NCI-H2227 treated with DMSO at 0.1 percent for 48 hours (cell line): ENCODE results near the gene PTPN1.
"Not testable (repeated sequence)": the region's sequence is repeated elsewhere in the genome, so short reads cannot be mapped to it uniquely, and the experiment has no call there.

Experiments
- DNase-seq: peaks from one replicate; lab custom pipeline; 2025; lab: John Stamatoyannopoulos, UW

Gene PTPN1

GRCh38 chr20:50509923-50510705 lies at the start of gene PTPN1:
PTPN1 (plus strand) TSS chr20:50510383; CDS start chr20:50510528, 145 bp downstream.
- peak; percentile 96 for DNase-seq

GRCh38 chr20:50460608-50461267 lies 49.4 kb upstream of the PTPN1 start:
- peak; percentile 31 for DNase-seq

GRCh38 chr20:50462093-50462690 lies 48.0 kb upstream of the PTPN1 start:
- no peak for DNase-seq

DNA sequence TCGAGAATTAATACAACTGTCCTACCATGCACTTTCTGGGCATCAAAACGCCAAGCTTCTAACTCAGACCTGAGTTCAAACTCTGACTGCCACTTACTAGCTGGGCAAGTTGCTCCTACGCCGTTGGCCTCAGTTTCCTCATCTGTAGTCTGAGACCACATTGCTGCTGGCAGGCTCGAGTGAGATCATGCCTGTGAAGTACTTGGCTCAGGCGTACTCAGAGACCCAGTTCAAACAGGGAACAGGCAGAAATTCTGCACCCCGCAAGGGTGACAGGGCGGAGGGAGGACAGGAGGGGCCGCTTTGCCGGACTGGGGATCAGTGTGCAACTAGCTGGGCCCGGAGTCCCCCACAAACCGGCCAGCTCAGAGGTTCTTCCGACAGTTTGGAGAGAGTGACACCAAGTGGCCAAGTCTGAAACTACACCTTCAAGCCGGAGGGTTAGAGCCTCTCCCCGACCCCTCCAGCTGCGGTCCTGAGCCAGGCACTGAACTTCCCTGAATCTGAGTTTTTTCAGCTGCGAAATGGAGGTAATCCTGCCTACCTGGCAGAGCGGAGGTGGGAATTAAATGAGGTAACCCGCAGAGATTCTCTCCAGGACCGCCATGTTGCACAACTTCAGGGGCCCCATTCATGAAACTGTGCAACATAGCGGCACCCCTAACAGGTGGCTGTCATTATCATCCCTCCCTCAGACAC lies 46.0 kb upstream of the PTPN1 start:
- DNase-seq, result peak; percentile 21

GRCh38 chr20:50464725-50465650 lies 45.2 kb upstream of the PTPN1 start:
- DNase-seq, result no peak

DNA sequence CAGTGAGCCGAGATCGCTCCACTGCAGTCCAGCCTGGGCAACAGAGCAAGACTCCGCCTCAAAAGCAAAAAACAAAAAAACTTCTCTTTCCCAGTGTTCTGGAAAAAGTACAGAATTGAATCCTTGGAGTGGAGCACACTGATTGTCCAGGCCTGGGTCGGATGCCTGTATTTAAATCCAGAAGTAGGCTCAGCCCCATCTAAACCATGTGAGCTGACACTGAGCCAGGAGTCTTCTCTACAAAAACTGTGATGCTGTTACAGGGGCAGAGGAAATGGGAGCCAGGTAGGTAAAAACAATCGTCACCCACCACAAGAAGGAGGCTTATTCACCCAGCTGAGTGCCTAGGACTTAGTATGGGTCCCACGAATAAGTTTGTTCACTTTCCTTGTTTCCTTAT lies 43.0 kb upstream of the PTPN1 start:
- no peak for DNase-seq

DNA sequence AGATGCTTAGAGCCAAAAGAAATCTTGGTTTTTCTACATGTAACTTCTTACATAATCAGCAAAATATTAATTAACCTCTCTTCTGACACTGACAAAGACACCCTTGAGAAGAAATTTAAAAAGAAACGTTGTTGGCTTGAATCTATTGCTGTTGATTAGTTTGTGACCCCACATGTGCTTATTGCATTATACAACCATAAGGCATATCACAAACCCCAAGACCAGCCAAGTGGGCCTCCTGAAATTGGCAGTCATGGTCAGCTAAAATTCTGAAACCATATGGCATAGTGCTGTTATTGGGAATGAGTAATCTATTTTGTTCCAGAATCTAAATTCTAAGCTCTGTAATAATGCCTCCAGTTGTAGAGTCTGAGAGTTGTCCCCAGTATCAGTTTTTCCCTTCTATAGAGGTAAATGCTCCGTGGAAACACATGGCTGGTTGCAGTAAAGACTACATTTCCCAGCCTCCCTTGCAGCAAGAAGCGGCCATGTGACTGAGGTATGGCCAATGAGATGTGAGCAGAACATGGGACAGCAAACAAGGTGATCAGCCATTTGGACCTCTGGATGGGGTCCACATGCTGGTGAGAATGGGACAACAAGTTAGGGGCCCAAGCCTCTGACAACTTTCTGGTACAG lies 42.3 kb upstream of the PTPN1 start:
- DNase-seq, result peak; percentile 16

- no peak for DNase-seq
Measured at GRCh38 chr20:50468378-50468798, 41.8 kb upstream of the PTPN1 start.

- no peak for DNase-seq
Measured at GRCh38 chr20:50469176-50469723, 40.9 kb upstream of the PTPN1 start.

GRCh38 chr20:50469796-50470195 lies 40.4 kb upstream of the PTPN1 start:
- no peak for DNase-seq

GRCh38 chr20:50470264-50470858 lies 39.8 kb upstream of the PTPN1 start:
- DNase-seq, result no peak

DNA sequence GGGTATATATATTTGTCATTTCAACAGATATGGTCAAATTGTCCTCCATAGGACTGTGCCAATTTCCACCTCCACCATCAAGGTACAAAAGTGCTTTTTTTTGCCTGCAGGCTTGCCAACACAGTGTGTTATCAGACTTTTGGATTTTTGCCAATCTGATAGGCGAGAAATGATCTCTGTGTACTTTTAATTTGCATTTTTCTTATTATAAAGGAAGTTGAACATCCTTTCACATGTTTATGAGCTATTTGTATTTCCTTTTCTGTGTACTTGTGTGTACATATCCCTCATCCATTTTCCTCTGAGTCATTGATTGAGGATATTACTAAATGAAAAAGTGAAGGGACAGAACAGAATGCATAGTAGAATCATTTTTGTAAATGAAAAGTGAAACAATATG lies 39.0 kb upstream of the PTPN1 start:
- DNase-seq, result no peak

DNA sequence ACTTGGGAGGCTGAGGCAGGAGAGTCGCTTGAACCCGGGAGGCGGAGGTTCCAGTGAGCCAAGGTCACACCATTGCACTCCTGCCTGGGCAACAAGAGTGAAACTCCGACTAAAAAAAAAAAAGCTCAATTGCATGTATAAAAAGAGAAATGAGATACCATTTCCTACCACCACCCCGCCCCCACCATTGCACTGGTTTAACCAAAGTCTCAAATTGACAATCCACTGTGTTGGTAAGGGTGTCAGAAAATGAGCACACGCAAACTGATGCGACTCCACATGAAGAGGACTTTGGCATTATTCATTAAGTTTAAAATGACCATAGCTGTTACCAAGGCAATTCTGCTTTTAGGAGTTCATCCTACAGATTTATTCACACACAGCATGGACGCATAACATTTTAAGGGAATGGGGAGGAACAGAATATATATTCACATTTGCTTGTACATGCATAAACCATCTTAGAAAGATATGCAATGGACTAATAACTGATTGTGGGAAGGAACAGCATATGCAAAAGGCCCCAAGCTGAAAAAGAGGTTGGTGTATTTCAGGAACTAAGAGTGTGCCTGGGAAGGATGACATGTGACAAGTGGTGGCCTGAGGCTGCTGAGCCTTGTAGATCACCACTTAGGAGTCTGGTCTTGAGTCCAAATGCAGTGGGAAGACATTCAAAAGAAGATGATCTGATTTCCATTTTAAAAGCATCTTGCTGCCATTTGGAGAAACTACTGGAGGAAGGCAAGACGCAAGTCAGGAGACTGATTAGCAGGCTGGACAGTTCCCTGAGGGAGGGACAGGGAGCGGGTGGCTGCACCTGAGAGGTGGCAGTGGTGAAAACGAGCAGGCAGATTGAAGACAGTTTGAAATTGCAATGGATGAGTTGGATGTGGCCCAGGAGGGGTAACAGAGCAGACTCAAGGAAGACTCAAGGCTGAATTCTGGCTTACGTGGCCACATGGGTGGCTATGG lies 37.2 kb upstream of the PTPN1 start:
- DNase-seq, result no peak

DNA sequence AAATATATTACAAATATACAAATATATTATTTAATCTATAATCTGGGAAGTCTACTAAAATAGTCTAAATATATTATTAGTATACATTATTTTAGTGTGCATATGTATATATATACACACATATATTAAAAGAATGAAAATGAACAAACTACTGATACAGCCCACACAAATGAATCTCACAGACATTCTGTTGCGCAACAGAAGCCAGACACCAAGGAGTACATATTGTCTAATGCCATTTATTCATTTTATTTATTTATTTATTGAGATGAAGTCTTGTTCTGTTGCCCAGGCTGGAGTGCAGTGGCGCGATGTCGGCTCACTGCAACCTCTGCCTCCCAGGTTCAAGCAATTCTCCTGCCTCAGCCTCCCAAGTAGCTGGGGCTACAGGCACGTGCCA lies 35.8 kb upstream of the PTPN1 start:
- not testable (repeated sequence) for DNase-seq

GRCh38 chr20:50475681-50476292 lies 34.4 kb upstream of the PTPN1 start:
- peak; percentile 31 for DNase-seq

GRCh38 chr20:50477239-50477872 lies 32.8 kb upstream of the PTPN1 start:
- DNase-seq, result no peak

DNA sequence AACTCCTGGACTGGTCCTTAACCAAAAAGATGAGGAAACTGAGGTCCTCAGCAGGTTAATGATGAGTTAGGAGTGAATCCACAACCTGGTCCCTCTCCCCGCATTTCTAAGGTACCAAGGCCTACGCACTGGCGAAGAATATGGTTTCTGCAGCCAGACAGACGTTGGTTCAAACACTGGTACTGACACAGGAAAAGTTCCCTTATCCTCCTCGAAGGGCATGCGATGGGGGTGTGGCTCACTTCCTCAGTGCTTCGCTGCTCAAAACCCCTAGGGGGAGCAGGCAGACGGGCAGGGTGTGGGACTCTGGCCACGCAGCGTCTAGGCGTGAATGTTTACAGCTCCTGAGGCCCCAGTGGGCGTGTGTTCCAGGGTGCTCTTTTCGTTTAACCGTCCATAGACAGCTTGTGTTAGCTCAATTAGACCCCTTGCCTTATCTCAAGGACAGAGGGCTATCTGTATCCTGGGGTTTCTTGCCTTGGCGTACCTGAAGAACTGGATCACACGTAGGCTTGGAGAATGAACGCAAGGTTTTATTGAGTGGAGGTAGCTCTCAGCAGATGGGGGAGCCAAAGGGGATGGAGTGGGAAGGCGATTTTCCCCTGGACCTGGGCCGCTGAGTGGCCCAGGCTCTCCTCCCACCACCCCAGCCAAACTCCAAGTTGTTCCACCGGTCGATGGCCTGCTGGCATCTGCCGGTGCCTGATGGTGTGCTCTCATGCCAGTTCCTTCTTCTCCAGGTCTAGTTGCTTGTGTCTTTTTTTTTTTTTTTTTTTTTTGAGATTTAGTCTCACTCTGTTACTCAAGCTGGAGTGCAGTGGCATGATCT lies 31.8 kb upstream of the PTPN1 start:
- no peak for DNase-seq
